Breast epithelium (tissue), 4 donors: Measurements from ENCODE around the gene STIM2. TPM values are rescaled to one million over a fixed set of nuclear protein-coding genes. Genes with fewer than 3 reads are reported as not detected.
"Not testable (repeated sequence)": the region's sequence is repeated elsewhere in the genome, so short reads cannot be mapped to it uniquely, and the experiment has no call there.

Experiments
- DNase-seq, 2 donors: peaks; one replicate each; pipeline ENCODE4 v3.0.0-alpha.2; 2019; ENCODE audit warnings: low spot score in 2 of 2
- H3K27ac ChIP-seq, 2 donors: fragments of 200-600 bp; sonication (generic) in 1 of 2; one replicate each; pipeline ENCODE4 v1.5.1; 2016 to 2019; ENCODE audit warnings: mild to moderate bottlenecking in 1 of 2
- H3K27me3 ChIP-seq, 2 donors: fragments of 200-600 bp; sonication (generic) in 1 of 2; one replicate each; pipeline versions ENCODE4 v1.5.1 to v1.6.0; 2017 to 2019; ENCODE audit warnings: control low read depth in 1 of 2, mild to moderate bottlenecking in 1 of 2
- H3K36me3 ChIP-seq: fragments of 200-600 bp; one replicate; pipeline ENCODE4 v1.5.1; 2019
- H3K4me1 ChIP-seq, 2 donors: fragments of 200-600 bp; sonication (generic); one replicate each; pipeline ENCODE4 v1.5.1; 2016 to 2019; ENCODE audit warnings: control low read depth in 1 of 2
- H3K4me3 ChIP-seq, 3 donors: fragments of 200-600 bp; sonication (generic); 1 replicate in 2 of 3; 2 replicates in 1 of 3; pipeline ENCODE4 v1.5.1; 2016 to 2019; ENCODE audit warnings: mild to moderate bottlenecking in 3 of 3, moderate library complexity in 2 of 3
- H3K9me3 ChIP-seq, 2 donors: fragments of 200-600 bp; sonication (generic) in 1 of 2; one replicate each; pipeline ENCODE4 v1.5.1; 2016 to 2019; ENCODE audit warnings: control low read depth in 1 of 2
- POLR2A ChIP-seq: fragments of 450-650 bp; IDR thresholded peaks from one replicate; pipeline ENCODE4 v1.6.1; 2016; ENCODE audit warnings: antibody characterized with exemption, mild to moderate bottlenecking, moderate library complexity
- POLR2AphosphoS5 ChIP-seq, 3 donors: sonication (generic); formaldehyde crosslinking; IDR thresholded peaks; one replicate each; pipeline ENCODE4 v1.6.1; 2017; ENCODE audit warnings: antibody characterized with exemption in 3 of 3
- intact Hi-C: fragments of 100-400 bp; cut with DNase I; formaldehyde crosslinking; loops from one replicate; pipeline ENCODE4 v1.15.1; 2023; ENCODE audit warnings: low total_unique reads
- total RNA-seq, 3 donors: library from RNA; depleted of rRNA; stranded (reverse); fragments of >200 nt; gene quantifications; one replicate each; pipeline ENCODE4 v1.1.0, GENCODE V29; 2016
- TF ChIP-seq, protein P1 (sequence below), 3 donors: fragments of 450-650 bp; IDR thresholded peaks; one replicate each; pipeline ENCODE4 v1.5.1; 2016 to 2017; ENCODE audit warnings: antibody characterized with exemption in 3 of 3, mild to moderate bottlenecking in 3 of 3, moderate library complexity in 3 of 3

Gene STIM2
- 10 to 100 TPM; 12.0 to 24.7 (median 23.3) TPM for total RNA-seq

DNA sequence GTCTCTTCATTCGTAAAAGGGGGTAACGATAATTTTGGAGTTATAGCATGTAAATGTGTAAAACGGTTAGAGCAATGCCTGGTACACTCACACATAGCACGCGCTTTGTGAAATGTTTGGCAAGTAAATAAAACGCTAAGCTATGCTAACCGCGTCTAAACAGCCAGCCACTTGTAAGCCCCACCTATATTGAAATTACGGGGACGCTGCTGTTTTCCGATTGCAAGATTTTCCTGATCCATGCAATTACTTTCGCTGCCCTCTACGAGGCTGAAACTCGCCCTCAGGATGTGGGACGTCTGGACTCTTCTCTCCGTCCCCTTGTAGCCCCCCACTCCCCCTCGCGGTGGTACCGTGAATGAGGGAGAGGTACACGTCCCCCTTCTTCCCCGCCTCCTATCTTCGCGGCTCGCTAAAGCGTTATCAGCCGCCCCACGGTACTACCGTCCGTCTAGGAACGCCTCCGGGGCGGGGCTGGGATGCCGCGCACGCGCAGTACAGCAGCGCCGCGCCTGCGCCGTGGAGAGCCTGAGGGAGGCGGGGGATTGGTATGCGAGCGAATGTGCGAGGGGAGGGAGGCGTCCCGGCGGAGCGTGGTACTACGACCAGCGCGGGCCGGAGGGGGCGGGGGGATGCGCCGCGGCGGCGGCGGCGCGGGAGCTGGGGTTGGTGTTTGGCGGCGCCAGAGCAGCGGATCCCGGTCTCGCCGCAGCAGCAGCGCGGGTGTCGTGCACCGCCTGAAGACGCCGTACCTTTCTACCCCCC, at the start of gene STIM2:
Gene STIM2, plus strand, starts transcription at position 685 of the 765 bp plus-strand sequence.
- peak; percentile 76 to 86 (median 79) for TF ChIP-seq POLR2AphosphoS5 (IDR thresholded peaks at IDR 0.05)
- TF ChIP-seq, protein P1, sequence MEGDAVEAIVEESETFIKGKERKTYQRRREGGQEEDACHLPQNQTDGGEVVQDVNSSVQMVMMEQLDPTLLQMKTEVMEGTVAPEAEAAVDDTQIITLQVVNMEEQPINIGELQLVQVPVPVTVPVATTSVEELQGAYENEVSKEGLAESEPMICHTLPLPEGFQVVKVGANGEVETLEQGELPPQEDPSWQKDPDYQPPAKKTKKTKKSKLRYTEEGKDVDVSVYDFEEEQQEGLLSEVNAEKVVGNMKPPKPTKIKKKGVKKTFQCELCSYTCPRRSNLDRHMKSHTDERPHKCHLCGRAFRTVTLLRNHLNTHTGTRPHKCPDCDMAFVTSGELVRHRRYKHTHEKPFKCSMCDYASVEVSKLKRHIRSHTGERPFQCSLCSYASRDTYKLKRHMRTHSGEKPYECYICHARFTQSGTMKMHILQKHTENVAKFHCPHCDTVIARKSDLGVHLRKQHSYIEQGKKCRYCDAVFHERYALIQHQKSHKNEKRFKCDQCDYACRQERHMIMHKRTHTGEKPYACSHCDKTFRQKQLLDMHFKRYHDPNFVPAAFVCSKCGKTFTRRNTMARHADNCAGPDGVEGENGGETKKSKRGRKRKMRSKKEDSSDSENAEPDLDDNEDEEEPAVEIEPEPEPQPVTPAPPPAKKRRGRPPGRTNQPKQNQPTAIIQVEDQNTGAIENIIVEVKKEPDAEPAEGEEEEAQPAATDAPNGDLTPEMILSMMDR (IDR thresholded peaks at IDR 0.05) = peak; percentile 44 to 59 (median 49)
- peak; percentile 45 for TF ChIP-seq POLR2A
- DNase-seq = peak; percentile 93 to 94
- no peaks in the 10 kb centered on the region for H3K9me3 ChIP-seq
- peak within 1 kb of the TSS; percentile 92 to 96 for H3K27ac ChIP-seq
- H3K4me3 ChIP-seq = peak within 1 kb of the TSS; percentile 73 to 96 (median 87)
- no peaks in the 10 kb centered on the region for H3K27me3 ChIP-seq
- peaks cover 0 to 13% of the 10 kb centered on the region in 2 donors for H3K4me1 ChIP-seq
- intact Hi-C loops = loop anchor here (10.0 kb wide), 1 partner anchor 1766 kb away; no protein-coding TSS in a partner anchor
- no peaks in the 10 kb centered on the region for H3K36me3 ChIP-seq

DNA sequence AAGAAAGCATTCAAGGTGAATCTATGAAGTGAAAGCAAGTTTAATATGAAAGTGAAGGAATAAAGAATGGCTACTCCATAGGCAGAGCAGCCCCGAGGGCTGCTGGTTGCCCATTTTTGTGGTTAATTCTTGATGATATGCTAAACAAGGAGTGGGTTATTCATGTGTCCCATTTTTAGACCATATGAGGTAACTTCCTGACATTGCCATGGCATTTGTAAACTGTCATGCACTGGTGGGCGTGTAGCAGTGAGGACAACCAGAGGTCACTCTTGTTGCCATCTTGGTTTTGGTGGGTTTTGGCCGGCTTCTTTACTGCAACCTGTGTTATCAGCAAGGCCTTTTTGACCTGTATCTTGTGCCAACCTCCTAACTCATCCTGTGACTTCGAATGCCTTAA, 49.1 kb upstream of the STIM2 start:
- intact Hi-C loops, H3K4me3 ChIP-seq: not testable (repeated sequence)
- H3K27ac ChIP-seq = peak overlapping the region in 1 of 2 donors; percentile 35

DNA sequence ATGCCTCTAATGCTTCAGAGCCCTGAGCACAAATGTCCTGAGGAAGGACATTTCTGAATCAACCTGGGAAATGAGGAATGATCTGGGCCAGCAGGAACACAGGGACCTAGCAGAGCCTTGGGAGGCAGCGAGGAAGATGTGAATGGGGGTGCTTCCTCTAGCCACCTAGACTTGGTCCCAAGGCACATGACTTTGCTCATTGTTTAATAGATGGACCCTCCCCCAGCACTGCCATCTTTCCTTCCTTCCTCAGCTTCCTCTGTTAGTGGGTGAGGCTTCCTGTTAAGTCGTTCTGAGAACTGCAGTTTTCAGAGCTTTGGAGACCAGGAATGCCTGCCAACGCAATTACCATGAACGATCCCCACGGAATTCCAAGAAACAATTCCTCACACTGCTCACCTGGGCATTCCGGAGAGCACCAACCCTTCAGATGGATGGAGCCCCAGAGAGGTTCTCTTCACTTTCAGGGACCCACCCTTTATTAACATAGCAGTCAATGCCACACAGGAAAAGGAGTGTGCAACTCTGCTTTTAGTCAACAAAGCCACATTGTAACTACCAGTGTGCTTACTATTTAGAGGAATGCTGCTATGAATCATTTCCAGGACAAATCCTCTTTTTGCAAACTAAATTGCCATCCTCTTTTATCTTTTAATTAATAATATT, 48.5 kb upstream of the STIM2 start:
- Histone ChIP-seq H3K36me3 (no peaks in the 10 kb centered on the region), H3K9me3 (no peaks in the 10 kb centered on the region), H3K4me1 (no peaks in the 10 kb centered on the region), H3K27ac (peak overlapping the region in 1 of 2 donors; percentile 35), H3K4me3 (no peak overlapping the region), H3K27me3 (no peaks in the 10 kb centered on the region)
- TF ChIP-seq, protein P1 (IDR thresholded peaks at IDR 0.05) = no peak
- TF ChIP-seq POLR2A = no peak
- peak in 1 of 3 donors; percentile 28 for TF ChIP-seq POLR2AphosphoS5 (IDR thresholded peaks at IDR 0.05)
- intact Hi-C loops = no loop called here
- DNase-seq = no peak

More for the DNA sequence above, 49.1 kb upstream of the STIM2 start:
- not testable (repeated sequence) for H3K27me3 ChIP-seq, DNase-seq, H3K36me3 ChIP-seq, H3K9me3 ChIP-seq, H3K4me1 ChIP-seq

DNA sequence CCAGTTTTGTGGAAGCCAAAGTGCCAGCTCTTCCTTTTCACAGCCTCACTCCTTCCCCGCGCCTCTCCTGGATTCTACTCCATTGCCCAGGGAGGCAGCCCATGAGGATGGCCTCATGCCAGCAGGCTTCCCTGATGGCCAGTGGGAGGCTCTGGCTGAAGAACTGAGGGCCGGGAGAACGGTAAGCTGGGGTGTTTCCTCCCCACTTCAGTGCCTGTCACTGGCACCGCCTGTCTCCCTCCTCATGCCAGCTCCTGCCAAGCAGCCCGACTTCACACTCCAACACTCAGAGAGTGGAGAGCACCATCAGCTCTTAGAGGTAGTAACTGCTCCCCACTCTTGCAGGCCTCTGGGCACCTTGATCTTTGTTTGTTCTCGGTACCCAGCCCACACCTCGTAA, 46.9 kb upstream of the STIM2 start:
- no peaks in the 10 kb centered on the region for H3K27me3 ChIP-seq
- TF ChIP-seq, protein P1 (IDR thresholded peaks at IDR 0.05) = no peak
- TF ChIP-seq POLR2A (no peak), POLR2AphosphoS5 (IDR thresholded peaks at IDR 0.05) (no peak)
- intact Hi-C loops = no loop called here
- no peak for DNase-seq
- no peak overlapping the region for H3K27ac ChIP-seq
- H3K4me3 ChIP-seq = no peak overlapping the region
- no peaks in the 10 kb centered on the region for H3K9me3 ChIP-seq
- H3K36me3 ChIP-seq = no peaks in the 10 kb centered on the region
- no peaks in the 10 kb centered on the region for H3K4me1 ChIP-seq

DNA sequence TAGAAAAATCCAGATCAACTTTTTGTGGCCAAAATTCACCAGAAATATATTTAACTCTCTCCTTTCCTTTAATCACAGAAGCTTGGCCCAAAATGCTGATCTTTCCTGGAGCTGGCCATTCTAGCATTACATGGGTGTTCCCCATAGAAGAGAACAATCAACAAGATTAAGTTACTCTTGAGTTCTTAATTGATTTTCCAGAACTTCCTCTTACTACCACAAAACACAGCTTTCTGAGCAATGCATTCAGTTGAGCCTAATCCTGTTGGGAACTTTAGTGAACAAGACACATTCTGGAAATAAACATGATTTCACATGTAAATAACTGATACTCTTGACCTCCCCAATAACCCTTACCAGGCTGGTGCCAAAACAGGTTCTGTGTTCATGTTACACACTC, 45.4 kb upstream of the STIM2 start:
- Histone ChIP-seq H3K27me3 (no peaks in the 10 kb centered on the region), H3K36me3 (no peaks in the 10 kb centered on the region), H3K27ac (no peak overlapping the region), H3K9me3 (no peaks in the 10 kb centered on the region), H3K4me3 (no peak overlapping the region), H3K4me1 (no peaks in the 10 kb centered on the region)
- TF ChIP-seq POLR2A (no peak), POLR2AphosphoS5 (IDR thresholded peaks at IDR 0.05) (no peak)
- TF ChIP-seq, protein P1 (IDR thresholded peaks at IDR 0.05) = no peak
- no peak for DNase-seq
- intact Hi-C loops = no loop called here
